GM21786 (cell line): ENCODE results near the gene SPINK6.

Source experiments
- ATAC-seq: cut with Tn5 transposase; IDR thresholded peaks from one replicate; pipeline ENCODE4 v1.9.1; 2021; ENCODE audit not compliant: unreplicated experiment

Gene SPINK6, protein sequence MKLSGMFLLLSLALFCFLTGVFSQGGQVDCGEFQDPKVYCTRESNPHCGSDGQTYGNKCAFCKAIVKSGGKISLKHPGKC

GRCh38 chr5:148202531-148203203 lies at the start of gene SPINK6:
Gene SPINK6 (plus strand): TSS chr5:148203042. CDS start chr5:148203097, 55 bp downstream.
- ATAC-seq, result no peak

GRCh38 chr5:148156609-148157008 lies 46.2 kb upstream of the SPINK6 start:
- no peak for ATAC-seq

- no peak for ATAC-seq
Observed at GRCh38 chr5:148162038-148162437, 40.8 kb upstream of the SPINK6 start.

DNA sequence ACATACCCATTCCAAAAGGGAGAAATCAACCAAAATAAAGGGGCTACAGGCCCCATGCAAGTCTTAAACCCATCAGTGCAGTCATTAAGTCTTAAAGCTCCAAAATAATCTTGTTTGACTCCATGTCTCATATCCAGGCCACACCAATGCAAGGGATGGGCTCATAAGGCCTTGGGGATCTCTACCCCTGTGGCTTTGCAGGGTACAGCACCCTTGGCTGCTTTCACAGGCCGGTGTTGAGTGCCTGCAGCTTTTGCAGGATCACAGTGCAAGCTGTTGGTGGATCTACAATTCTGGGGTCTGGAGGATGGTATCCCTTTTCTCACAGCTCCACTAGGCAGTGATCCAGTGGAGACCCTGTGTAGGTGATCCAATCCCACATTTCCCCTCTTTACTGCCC lies 39.5 kb upstream of the SPINK6 start:
- ATAC-seq, result no peak

GRCh38 chr5:148166550-148167283 lies 36.1 kb upstream of the SPINK6 start:
- ATAC-seq, result no peak

GRCh38 chr5:148168246-148168645 lies 34.6 kb upstream of the SPINK6 start, which contains the start of gene SPINK14:
Gene SPINK14 (plus strand): TSS chr5:148168546. CDS start chr5:148169733, 1,187 bp downstream.
- no peak for ATAC-seq

DNA sequence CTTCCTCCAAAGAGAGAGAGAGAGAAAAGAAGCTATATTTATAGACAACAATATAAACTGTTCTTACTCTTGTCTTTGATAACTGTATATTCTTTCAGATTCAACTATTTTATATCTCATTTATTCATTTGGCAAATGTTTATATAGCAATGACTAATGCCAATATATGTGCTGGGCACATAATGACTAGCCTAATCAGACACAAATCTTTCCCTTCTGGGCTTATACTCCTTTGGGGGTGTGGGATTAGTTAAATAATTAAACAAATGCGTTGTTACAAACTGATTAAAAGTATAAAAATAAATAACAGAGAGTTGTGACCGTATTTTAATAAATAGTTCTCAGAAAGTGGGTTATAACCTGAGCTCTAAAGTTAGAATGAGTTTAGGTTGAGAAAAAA lies 30.5 kb upstream of the SPINK6 start:
- ATAC-seq, result no peak

GRCh38 chr5:148176480-148176879 lies 26.4 kb upstream of the SPINK6 start:
- ATAC-seq, result no peak

- ATAC-seq, result no peak
Observed at GRCh38 chr5:148177207-148177606, 25.6 kb upstream of the SPINK6 start.

GRCh38 chr5:148179234-148179824 lies 23.5 kb upstream of the SPINK6 start:
- peak; percentile 76 for ATAC-seq

- ATAC-seq, result no peak
Observed at GRCh38 chr5:148186248-148187003, 16.4 kb upstream of the SPINK6 start.

- no peak for ATAC-seq
Observed at GRCh38 chr5:148191010-148191409, 11.8 kb upstream of the SPINK6 start.

DNA sequence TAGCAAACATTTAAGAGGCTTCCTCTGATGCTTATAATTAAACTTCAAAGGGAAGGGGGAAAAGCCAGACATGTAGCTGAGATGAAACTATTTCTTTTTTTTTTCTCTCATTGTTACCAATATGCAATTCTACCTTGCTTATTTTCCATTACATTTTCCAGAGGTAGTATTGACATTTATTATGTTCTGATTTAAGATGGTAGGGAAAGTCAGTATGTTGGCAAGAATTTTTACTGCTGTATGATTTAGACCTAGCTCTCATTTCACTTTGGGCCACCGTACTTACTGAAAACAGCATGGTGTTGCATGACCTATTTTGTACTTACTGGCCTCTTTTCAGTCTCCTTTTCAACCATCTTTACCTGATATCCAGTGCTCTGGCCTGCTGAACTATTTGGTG lies 9.6 kb upstream of the SPINK6 start:
- ATAC-seq, result no peak

DNA sequence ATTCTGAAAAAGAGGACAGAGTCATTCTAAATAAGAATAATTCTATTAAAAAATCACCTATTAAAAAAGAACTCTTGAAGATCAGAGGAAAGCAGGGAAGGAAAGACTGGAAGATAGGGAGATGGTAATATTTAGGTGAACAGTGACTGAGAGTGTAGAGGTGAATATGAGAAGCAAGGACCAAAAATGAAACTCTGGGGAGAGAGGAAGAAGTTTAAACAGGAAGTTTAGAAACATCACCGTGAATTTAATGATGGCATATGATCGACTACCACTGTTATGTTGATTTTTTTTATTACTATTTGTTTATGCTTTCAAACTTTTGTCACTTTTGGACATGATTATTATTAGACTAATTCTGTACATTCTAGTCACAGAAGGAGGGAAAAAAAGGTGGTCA lies 1.7 kb upstream of the SPINK6 start:
- ATAC-seq, result no peak

DNA sequence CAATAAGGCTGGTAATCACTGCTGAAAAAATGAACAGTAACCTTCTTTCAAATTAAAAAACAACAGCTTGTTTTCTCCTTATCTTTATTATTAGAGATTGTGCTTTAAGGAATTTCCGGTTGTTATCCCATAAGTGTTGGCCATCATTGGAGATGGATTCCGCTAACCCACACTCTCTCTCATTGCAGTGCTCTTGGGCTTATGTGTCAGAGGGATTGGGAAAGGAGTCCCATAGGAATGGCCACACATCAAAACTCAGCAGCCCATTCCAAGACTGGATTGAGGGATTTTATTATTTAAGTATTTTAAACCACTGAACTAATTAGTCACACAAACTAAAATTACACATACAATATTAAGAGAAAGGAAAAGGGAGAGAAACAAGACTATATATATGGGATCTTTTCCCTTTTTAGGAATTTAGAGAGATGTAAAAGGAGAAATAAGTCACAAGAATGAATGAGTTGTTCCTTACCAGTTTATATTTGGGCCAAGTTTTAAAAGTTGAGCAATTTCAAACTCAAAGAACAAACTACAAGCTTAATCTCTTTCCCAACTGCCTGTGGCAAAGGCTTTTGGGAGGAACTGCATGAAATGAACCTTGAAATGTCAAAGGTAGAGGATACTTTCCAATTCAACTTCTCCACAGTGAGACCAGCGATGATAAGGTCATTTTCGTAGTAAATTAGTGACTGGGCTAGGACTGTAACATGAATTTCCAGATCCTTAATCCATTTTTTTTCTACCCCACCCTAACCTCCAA lies 2.4 kb downstream of the SPINK6 start:
- ATAC-seq, result no peak

- ATAC-seq, result no peak
Observed at GRCh38 chr5:148205865-148206264, 3.0 kb downstream of the SPINK6 start.

DNA sequence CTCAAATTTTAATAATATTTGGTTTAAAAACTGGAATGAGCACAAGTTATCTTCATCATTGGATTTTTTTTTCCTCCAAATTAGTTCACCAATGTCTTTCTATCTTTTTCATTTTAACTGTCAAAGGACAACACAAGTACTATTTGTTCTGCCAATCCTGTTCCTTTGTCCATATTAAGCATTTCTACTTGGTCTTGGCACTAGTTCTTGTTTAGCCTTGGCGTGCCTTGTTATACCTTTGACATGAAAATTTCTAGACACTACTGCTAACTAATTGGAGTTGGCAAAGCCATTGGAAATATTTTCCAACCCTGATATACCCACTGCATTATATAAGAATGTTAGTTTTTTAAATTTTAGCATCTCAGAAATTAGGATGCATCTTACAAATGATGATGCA lies 3.8 kb downstream of the SPINK6 start:
- no peak for ATAC-seq

DNA sequence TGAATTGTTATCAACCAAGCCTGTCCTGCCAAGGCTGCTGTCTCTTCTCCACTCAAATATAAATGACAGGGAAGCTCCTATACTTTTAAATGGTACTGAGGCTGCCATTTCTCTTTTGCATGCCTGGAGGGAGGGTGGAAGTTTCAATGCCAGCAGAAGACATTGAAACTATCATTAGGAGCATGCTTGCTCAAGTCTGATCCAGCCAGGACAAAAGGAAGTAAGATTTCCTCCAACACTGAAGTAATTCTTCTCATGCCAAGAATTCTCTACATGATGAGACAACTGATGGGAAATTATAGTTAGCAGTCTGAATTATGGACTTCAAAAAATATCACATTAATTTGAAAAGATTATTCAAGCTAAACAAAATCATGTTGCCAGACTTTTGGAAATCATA lies 5.4 kb downstream of the SPINK6 start:
- no peak for ATAC-seq

GRCh38 chr5:148209151-148209770 lies 6.4 kb downstream of the SPINK6 start:
- no peak for ATAC-seq

GRCh38 chr5:148214665-148215185 lies 11.9 kb downstream of the SPINK6 start:
- ATAC-seq, result no peak
